Measurements from ENCODE around the gene APOC3.

Gene APOC3

DNA sequence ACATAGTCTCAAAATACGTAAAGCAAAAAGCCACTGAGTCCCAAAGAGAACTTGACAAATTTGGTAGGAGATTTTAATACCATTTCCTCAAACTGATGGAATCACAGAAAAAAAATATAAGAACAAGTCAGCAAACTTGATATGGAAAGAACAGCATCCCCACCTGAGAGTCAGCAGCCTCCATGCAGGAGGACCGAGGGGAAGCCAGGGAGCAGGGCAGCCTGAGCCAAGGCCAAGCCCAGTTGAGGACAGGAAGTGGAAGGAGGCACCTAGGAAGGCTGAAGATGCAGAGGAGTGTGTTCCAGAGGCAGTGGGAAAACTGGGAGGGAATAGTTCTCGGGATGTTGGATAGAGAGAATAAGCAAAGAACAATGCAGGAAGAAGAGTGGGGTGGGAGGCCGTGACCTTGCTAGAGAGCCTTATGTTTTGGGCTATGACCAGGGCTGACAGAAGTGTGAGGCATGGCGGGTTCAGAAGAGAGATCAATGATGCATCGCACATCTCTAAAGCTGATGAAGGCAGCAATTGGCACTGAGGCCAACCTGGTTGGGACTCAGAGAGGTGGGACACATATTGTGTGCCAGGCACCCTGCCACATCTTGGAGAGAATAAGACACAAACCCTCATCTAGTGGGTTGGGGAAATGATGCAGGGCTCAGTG is 22.0 kb upstream of the APOC3 start:
- no peak for DNase-seq (ENCODE audit: low spot score)

DNA sequence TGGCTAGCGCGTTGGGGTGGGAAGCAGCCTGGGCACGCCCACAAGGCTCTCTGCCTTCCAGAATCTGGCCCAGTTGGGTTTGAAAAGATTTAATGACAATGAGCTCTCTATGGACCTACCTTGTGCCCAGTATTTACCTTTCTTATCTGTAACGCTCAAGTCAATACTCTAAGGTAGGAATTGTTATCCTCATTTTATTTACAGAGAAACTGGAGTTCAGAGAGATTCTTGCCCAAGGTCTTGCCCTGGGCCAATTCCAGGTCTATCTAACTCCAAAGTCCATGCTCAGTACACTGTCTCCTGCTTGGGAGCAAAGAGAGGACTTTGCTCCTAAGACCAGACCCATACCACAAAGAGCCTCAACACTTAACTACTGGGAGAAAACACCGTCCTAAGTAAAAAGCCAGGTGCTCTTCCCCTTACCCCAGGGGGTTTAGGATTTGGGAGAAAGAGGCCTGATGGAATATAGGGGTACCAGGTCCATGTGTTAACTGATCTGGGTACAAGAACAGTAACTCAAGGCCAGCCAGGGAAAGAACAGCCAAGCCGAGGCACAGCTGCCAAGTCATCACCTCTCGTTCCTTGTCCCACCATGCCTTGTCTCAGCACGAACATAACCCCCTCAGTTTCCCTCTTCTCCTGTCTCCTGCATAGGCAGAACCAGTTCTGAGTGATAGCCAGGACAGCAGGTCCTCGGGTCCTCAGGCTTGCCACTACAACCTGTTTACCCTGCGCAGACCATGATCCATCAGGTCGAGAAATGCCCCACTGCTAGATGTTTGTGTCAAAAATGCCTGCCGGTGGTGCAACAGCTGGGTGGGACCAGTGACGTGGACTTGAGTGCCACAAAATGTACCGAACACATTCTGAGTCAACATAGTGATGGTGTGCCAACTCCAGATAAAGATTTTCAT is 21.2 kb upstream of the APOC3 start:
- DNase-seq (ENCODE audit: low spot score): no peak

DNA sequence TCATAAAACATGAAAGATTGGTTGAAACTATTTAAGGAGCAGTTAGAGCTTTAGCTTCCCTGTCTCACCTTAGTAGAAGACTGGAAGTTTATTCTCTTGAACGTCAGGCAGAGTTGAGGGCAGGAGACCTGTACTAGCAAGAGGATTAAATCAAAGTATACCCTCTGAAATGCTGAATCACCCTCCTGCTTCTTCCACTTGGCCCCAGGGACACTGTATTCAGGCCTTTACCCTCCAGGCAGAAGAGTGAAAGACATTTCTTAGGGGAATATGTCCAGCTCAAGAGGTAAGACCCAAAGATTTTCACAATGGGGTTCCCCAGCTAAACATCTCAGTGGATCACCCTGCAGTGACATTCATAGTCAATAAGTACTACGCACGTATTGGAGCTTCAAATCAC is 18.5 kb upstream of the APOC3 start:
- no peak for DNase-seq (ENCODE audit: low spot score)

DNA sequence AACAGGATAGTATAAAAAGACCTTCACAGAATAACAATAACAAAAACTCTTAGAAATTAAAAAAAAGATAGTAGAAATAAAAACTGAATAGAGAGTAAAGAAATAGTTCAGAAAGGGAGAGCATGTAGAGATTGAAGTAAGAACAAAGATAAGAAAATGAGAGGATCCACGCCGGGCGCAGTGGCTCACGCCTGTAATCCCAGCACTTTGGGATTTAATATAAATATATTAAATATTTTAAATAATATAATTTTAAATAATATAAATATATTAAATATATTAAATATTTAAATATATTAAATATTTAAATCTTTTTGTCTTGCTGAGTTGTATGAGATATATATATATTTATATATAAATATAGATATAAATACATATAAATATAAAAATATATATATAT is 17.6 kb upstream of the APOC3 start:
- no peak for DNase-seq (ENCODE audit: low spot score)

DNA sequence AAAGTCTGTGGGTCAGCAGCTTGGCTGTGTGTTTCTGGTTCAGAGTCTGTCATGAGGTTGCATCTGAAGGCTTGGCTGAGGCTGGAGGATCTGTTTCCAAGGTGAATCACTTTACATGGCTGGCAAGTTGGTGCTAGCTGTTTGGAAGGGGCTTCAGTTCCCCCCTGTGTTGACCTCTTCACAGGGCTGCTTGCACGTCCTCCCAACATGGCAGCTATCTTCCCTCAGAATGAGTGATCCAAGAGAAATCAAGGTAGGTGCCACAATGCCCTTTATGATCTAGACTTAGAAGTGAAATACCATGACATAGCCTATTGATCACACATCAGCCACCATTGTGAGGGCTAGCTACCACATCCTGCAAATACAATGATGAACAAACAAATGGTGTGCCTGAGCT is 16.5 kb upstream of the APOC3 start:
- no peak for DNase-seq (ENCODE audit: low spot score)

DNA sequence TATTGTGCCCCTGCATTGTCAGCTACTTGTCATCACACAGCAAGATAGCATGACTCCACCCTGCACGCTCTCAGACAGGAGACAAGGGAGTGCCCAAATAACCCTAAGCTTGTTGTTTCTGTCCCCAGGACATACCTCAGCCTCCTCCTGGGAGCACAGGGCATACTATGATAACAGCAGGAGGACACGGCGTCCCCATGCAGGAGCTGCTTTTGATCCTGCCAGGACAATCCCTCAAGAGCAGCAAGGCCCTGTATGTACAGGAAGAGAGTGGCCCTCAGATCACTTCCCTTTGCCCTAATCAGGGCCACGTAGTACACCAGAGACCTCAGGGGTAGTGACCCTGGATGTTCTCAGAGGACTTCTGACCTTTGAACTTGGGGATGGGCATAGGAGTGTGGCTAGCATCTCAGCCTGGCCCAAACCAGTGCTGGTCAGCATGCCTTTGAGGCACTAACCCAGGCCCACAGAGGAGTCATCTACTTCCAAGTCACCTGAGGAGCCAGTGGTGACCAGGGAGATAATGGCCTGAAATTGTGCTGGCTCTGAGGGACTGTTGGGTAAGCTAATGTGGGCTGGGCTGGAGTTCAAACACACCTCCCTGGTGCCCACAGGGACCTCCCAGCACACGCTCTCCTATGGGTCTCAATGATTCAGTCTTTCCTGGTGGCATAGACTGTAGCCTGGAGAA is 15.8 kb upstream of the APOC3 start:
- DNase-seq (ENCODE audit: low spot score): no peak

DNA sequence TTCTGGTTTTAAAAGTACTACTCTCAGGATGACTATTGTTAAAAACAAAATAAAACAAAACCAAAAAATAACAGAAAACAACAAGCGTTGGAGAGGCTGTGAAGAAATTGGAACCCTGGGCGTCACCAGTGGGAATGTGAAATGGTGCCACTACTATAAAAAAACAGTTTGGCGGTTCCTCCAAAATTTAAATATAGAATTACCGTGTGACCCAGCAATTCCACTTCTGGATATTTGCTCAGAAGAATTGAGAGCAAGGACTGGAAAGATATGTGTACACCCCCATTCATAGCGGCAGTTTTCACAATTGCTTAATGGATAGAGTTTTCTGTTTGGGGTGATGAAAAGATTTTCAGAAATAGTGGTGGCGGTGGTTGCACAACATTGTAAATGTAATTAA is 15.2 kb upstream of the APOC3 start:
- no peak for DNase-seq (ENCODE audit: low spot score)

DNA sequence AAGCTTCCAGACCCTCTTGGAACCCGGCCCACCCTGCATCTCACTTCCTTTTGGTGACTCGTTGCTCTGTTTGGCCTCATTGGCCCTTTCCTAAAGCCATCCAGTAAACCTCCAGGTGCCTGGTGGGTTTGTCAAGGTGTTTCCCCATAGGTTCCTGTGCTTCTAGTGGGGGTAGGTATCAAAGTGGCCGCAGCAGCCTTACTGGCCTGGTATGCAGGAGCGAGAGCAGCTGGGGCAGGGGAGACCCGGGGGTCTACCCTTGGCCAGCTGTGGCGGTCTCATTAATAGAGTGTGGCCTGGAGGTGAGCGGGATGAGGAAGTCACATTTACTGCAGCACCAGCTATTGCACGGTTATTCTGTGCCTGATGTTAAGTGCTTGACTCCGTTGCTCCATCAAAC is 10.7 kb upstream of the APOC3 start:
- no peak for DNase-seq (ENCODE audit: low spot score)

DNA sequence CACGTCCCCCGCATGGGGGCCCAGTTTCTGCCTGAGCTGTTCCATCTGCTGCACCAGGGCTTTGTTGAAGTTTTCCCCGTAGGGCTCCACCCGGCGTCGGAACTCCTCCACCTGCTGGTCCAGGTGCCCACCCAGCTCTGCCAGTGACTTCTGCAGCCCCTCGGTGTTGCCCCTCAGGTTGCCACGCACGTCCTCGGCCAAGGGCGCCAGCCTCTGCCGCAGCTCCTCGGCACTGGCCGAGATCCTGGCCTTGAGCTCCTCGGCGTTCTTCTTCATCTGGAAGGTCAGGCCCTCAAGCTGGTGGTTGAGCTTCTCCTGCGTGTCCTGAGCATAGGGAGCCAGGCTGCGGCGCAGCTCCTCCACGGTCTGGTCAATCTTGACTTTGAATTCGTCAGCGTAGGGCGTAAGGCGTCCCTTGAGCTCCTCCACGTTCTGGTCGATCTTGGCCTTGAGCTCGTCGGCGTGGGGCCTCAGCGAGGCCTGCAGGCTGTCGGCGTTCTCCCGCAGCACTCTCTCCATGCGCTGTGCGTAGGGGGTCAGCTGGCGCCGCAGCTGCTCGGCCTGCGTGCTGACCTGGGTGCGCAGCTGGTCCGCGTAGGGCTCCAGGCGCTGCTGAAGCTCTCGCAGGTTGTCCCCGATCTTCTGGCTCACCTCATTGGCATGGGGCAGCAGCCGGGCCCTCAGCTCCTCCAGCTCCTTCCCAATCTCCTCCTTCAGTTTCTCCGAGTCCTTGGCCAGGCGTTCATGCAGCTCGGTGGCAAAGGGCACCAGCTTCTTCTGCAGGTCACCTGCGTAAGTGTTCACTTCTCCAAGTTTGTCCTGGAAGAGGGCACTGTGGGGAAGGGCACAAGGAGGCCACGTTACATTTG is 8.4 kb upstream of the APOC3 start:
- no peak for DNase-seq (ENCODE audit: low spot score)

DNA sequence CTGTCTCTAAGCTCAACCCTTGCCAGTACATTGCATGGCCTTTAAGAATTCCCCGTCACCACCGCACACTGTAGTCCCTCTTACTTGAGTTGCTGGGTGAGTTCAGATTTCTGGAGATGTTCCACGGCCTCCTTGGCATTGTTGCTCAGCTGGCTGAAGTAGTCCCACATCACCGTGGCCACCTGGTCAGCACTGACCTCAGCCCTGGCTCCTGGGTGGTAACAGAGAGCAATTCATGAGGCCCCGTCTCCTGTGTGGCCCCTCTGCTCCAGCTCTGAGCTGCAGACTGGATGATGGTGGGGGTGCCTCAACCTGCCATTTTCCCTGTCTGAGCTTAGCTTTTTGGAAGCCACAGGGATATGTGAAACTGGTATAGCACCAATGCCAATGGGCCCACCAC is 7.1 kb upstream of the APOC3 start:
- no peak for DNase-seq (ENCODE audit: low spot score)

DNA sequence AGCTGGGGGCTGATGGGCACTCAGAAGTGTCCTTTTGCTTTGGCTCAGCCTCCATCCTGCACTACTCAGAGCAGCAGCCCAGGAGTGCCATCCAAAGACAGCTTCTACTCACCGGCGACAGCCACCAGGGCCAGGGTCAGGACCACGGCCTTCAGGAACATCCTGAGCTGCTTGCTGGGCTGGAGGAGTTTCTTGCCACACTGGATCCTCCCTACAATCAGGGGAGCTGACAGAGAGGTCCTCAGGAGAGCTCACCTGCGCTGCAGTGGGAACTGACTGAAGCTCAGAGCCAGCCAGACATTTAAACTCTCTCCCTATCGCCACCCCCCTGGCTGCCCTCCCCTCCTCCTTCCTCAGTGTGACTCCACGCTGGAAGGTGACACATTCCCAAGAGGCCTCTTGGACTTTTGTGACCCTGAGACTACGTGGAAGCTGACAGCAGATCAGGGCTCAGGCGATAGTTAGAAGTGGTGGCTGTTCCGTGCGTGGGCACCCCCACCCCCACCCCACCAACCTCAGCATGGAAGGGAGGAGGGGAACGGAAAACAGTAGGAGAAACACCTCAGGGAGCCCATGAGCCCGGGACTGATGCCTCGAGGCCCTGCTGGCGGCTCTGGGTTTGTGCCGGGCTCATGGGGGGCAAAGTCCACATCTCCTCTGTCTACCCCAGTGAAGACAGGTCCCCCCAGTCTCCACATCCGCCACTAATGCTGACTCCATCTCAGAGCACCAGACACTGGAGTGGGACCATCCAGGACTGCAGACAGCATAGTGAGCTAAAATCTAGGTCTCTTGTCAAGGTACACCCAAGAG is 6.5 kb upstream of the APOC3 start, which contains the start of gene APOA4:
Gene APOA4, minus strand, starts transcription at position 274 of the 813 bp plus-strand sequence. Its CDS starts 113 bp downstream, at position 161.
- no peak for DNase-seq (ENCODE audit: low spot score)

DNA sequence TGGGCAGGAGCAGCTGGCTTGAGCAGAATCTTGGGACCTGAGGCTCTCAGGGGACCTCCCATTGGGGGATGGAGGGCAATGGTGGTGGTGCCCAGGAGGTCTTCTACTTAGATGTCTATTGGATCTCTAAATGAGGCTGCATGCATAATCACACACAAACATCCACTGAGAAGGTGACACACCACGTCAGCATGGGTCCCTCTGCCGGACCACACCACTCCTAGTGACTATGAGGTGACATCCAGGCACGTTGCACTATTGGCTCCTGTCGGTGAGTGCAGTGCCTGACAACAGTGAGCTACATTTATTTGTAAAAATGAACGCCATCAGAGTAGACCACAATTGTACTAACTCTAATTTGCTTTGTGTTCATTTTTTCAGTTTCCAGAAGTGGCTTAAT is 4.3 kb upstream of the APOC3 start:
- DNase-seq (ENCODE audit: low spot score): no peak

DNA sequence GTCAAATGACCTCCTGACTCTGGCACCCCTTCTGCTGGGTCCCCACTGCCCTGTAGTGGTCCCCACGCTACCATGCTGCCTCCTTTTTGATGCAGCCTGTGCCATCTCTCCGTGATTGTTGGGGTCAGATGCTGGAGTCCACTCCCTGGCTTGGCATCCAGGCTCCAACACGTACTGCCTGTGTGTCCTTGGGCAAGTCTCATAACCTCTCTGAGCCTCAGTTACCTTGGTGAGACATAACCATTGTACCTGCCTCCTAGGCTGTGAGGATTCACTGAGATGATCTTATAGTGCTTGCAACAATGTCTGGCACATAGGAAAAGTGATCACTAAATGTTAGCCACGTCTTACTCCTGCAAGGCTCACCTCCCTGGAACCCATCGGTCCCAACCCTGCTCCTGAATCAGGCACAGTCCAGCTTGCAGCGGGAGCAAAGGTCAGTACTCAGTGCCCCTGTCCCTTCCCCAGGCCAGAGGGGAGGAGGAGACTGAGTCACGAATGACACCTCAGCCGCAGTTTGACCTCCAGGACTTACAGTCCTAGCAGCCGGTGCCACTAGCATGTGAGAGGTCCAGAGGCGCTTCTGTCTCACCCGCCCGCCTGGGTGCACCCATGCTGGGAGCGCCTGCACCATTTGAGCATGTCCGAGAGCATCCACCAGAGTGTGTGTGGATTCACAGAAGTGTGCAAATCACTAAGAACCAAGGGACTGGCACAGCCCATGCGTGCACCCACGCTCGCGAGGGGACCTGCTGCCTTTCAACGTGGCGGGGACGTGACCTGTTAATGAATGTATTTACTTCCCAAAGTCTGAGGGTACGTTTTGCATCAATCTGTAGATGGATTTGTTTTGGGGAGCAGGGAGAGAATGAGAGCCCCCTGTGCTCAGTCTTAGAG is 3.6 kb upstream of the APOC3 start:
- no peak for DNase-seq (ENCODE audit: low spot score)

DNA sequence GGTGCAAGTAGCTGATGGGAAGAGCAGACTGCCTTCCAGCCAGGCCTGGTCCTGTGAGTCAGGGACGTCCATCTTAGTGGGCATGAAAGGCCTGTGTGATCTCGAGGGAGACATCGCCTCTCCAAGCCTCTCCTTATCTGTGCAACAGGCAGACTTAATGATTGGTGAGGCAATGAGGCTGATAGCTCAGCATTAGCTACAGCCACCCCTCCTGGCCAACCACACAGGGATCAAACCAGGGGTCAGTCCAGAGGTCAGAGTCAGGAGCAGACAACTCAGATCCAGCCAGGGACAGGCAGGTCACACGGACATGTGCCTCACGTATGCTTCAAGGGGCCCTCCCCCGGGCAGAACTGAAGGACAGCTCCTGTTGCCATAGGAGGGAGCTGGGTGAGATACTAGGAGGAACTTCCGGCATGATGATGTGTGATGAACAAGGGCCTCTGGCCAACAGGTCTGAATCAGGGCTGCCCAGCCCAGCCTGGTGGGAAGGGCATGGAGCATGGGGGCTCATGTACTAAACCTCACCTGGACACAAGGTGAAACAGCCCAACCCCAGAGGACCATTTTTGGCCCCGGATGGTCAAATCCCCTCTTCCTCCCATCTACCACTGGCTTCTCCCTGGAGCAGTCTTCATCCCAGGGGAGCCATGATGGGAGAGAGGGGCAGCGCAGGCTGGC is 2.8 kb upstream of the APOC3 start:
- DNase-seq (ENCODE audit: low spot score): peak; percentile 63

DNA sequence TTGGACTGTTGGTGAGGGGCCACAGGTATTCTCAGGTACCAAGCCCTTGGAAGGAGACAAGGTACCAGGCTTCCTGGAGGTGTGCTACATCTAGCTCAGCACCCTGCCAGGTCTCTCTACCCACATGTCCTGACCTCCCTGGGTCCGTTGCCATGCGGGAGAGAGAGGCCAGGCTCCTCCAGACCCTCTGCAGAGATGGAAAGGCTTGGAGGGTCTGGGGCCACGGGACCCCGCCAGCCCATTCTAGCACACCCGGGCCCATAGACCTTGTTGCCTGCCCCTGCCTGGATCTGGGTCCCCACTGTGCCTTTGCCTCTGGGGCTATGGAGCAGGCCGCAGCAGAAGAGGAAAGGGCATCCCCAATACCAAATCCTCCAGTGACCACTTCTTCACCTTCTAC is 2.2 kb upstream of the APOC3 start:
- no peak for DNase-seq (ENCODE audit: low spot score)

DNA sequence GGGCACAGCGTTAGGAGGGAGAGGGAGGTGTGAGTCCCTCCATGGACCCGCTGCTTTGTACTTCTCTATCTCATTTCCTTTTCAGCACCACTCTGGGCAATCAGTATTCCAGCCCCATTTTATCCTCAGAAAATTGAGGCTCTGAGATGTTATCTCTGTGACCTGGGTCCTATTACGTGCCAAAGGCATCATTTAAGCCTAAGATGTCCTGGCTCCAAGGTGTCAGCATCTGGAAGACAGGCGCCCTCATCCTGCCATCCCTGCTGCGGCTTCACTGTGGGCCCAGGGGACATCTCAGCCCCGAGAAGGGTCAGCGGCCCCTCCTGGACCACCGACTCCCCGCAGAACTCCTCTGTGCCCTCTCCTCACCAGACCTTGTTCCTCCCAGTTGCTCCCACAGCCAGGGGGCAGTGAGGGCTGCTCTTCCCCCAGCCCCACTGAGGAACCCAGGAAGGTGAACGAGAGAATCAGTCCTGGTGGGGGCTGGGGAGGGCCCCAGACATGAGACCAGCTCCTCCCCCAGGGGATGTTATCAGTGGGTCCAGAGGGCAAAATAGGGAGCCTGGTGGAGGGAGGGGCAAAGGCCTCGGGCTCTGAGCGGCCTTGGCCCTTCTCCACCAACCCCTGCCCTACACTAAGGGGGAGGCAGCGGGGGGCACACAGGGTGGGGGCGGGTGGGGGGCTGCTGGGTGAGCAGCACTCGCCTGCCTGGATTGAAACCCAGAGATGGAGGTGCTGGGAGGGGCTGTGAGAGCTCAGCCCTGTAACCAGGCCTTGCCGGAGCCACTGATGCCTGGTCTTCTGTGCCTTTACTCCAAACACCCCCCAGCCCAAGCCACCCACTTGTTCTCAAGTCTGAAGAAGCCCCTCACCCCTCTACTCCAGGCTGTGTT is 829 bp upstream of the APOC3 start:
- peak; percentile 57 for DNase-seq (ENCODE audit: low spot score)

DNA sequence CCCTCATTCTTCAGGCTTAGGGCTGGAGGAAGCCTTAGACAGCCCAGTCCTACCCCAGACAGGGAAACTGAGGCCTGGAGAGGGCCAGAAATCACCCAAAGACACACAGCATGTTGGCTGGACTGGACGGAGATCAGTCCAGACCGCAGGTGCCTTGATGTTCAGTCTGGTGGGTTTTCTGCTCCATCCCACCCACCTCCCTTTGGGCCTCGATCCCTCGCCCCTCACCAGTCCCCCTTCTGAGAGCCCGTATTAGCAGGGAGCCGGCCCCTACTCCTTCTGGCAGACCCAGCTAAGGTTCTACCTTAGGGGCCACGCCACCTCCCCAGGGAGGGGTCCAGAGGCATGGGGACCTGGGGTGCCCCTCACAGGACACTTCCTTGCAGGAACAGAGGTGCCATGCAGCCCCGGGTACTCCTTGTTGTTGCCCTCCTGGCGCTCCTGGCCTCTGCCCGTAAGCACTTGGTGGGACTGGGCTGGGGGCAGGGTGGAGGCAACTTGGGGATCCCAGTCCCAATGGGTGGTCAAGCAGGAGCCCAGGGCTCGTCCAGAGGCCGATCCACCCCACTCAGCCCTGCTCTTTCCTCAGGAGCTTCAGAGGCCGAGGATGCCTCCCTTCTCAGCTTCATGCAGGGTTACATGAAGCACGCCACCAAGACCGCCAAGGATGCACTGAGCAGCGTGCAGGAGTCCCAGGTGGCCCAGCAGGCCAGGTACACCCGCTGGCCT is 641 bp downstream of the APOC3 start:
- DNase-seq (ENCODE audit: low spot score): no peak
